IPS-15b (cell line): ENCODE data around the gene KRI1.
"Not testable (repeated sequence)": the region's sequence is repeated elsewhere in the genome, so short reads cannot be mapped to it uniquely, and the experiment has no call there.

Source experiments
- H3K27me3 ChIP-seq: one replicate; pipeline ENCODE4 v1.6.1; 2013; ENCODE audit warnings: low read length; ENCODE audit not compliant: control insufficient read depth, insufficient read depth
- H3K36me3 ChIP-seq: one replicate; pipeline ENCODE4 v1.6.1; 2013; ENCODE audit warnings: low read length; ENCODE audit not compliant: control insufficient read depth, insufficient read depth
- H3K4me1 ChIP-seq: one replicate; pipeline ENCODE4 v1.6.1; 2013; ENCODE audit warnings: mild to moderate bottlenecking, low read length; ENCODE audit not compliant: control insufficient read depth, insufficient read depth
- H3K4me3 ChIP-seq: one replicate; pipeline ENCODE4 v1.5.1; 2013; ENCODE audit warnings: low read depth, low read length
- H3K9ac ChIP-seq: one replicate; pipeline ENCODE4 v1.6.1; 2013; ENCODE audit warnings: low read depth, mild to moderate bottlenecking, low read length
- H3K9me3 ChIP-seq: one replicate; pipeline ENCODE4 v1.6.1; 2013; ENCODE audit warnings: mild to moderate bottlenecking, low read length; ENCODE audit not compliant: control insufficient read depth, insufficient read depth

The KRI1 gene

GRCh38 chr19:10593148-10593547 is 27.3 kb upstream of the KRI1 start:
- Histone ChIP-seq H3K9me3 (no peaks in the 10 kb centered on the region), H3K36me3 (no peaks in the 10 kb centered on the region), H3K4me1 (no peaks in the 10 kb centered on the region), H3K4me3 (no peak overlapping the region), H3K27me3 (no peaks in the 10 kb centered on the region), H3K9ac (no peak overlapping the region)

GRCh38 chr19:10587839-10588150 is 22.0 kb upstream of the KRI1 start:
- H3K36me3 ChIP-seq = peaks cover 7% of the 10 kb centered on the region
- no peak overlapping the region for H3K4me3 ChIP-seq
- H3K4me1 ChIP-seq = no peaks in the 10 kb centered on the region
- no peak overlapping the region for H3K9ac ChIP-seq
- no peaks in the 10 kb centered on the region for H3K27me3 ChIP-seq
- H3K9me3 ChIP-seq = no peaks in the 10 kb centered on the region

- H3K9ac ChIP-seq = peak within 1 kb of the TSS; percentile 65
- H3K4me1 ChIP-seq = no peaks in the 10 kb centered on the region
- no peaks in the 10 kb centered on the region for H3K9me3 ChIP-seq
- peaks cover 7% of the 10 kb centered on the region for H3K36me3 ChIP-seq
- peak within 1 kb of the TSS; percentile 91 for H3K4me3 ChIP-seq
- no peaks in the 10 kb centered on the region for H3K27me3 ChIP-seq
These were observed 21.4 kb upstream of the KRI1 start, which contains the start of gene AP1M2 for GRCh38 chr19:10587022-10587838. TSS of gene AP1M2 (minus strand) at chr19:10587312. CDS start at chr19:10587231, 81 bp downstream.

GRCh38 chr19:10586396-10586795 is 20.6 kb upstream of the KRI1 start:
- no peaks in the 10 kb centered on the region for H3K4me1 ChIP-seq
- H3K9ac ChIP-seq = peak overlapping the region; percentile 65
- H3K4me3 ChIP-seq = peak overlapping the region; percentile 91
- H3K36me3 ChIP-seq = peaks cover 9% of the 10 kb centered on the region
- no peaks in the 10 kb centered on the region for H3K9me3 ChIP-seq
- no peaks in the 10 kb centered on the region for H3K27me3 ChIP-seq

- Histone ChIP-seq H3K9ac (no peak overlapping the region), H3K36me3 (peaks cover 25% of the 10 kb centered on the region), H3K27me3 (no peaks in the 10 kb centered on the region), H3K4me1 (no peaks in the 10 kb centered on the region), H3K9me3 (no peaks in the 10 kb centered on the region), H3K4me3 (no peak overlapping the region)
These were observed 17.4 kb upstream of the KRI1 start for GRCh38 chr19:10583036-10583776.

- H3K27me3 ChIP-seq = no peaks in the 10 kb centered on the region
- no peaks in the 10 kb centered on the region for H3K4me1 ChIP-seq
- H3K9ac ChIP-seq = no peak overlapping the region
- no peak overlapping the region for H3K4me3 ChIP-seq
- no peaks in the 10 kb centered on the region for H3K9me3 ChIP-seq
- peaks cover 25% of the 10 kb centered on the region for H3K36me3 ChIP-seq
These were observed 16.3 kb upstream of the KRI1 start for GRCh38 chr19:10582091-10582490.

GRCh38 chr19:10580979-10581631 is 15.3 kb upstream of the KRI1 start:
- Histone ChIP-seq H3K9me3 (no peaks in the 10 kb centered on the region), H3K27me3 (no peaks in the 10 kb centered on the region), H3K9ac (no peak overlapping the region), H3K4me1 (no peaks in the 10 kb centered on the region), H3K36me3 (peaks cover 25% of the 10 kb centered on the region), H3K4me3 (no peak overlapping the region)

GRCh38 chr19:10577951-10578350 is 12.1 kb upstream of the KRI1 start:
- H3K36me3 ChIP-seq = peaks cover 24% of the 10 kb centered on the region

GRCh38 chr19:10575011-10575716 is 9.4 kb upstream of the KRI1 start:
- Histone ChIP-seq H3K36me3 (peaks cover 19% of the 10 kb centered on the region), H3K4me3 (no peak overlapping the region), H3K27me3 (no peaks in the 10 kb centered on the region), H3K9ac (no peak overlapping the region), H3K9me3 (no peaks in the 10 kb centered on the region), H3K4me1 (no peaks in the 10 kb centered on the region)

More at GRCh38 chr19:10577951-10578350, 12.1 kb upstream of the KRI1 start:
- no peaks in the 10 kb centered on the region for H3K4me1 ChIP-seq
- H3K9ac ChIP-seq = no peak overlapping the region
- H3K4me3 ChIP-seq = no peak overlapping the region
- no peaks in the 10 kb centered on the region for H3K27me3 ChIP-seq
- H3K9me3 ChIP-seq = no peaks in the 10 kb centered on the region

- H3K9ac ChIP-seq = no peak overlapping the region
- H3K9me3 ChIP-seq = no peaks in the 10 kb centered on the region
- no peaks in the 10 kb centered on the region for H3K4me1 ChIP-seq
- H3K4me3 ChIP-seq = no peak overlapping the region
- peaks cover 13% of the 10 kb centered on the region for H3K36me3 ChIP-seq
- H3K27me3 ChIP-seq = no peaks in the 10 kb centered on the region
These were observed 8.7 kb upstream of the KRI1 start for GRCh38 chr19:10574462-10574861.

GRCh38 chr19:10573793-10574192 is 8.0 kb upstream of the KRI1 start:
- H3K4me1 ChIP-seq, H3K4me3 ChIP-seq, H3K9me3 ChIP-seq, H3K27me3 ChIP-seq, H3K9ac ChIP-seq: not testable (repeated sequence)
- peaks cover 11% of the 10 kb centered on the region for H3K36me3 ChIP-seq
